ENCODE data around the gene SRGAP2B. TPM values are rescaled to one million over a fixed set of nuclear protein-coding genes. Genes with fewer than 3 reads are reported as not detected.
"Not testable (repeated sequence)": the region's sequence is repeated elsewhere in the genome, so short reads cannot be mapped to it uniquely, and the experiment has no call there.

SRGAP2B gene
- total and polyA plus RNA-seq, 2 of the 8 experiments (the other 6 are each of a cell fraction or from before 2014, with no cell fraction given) = 4.9 to 39.5 TPM

DNA sequence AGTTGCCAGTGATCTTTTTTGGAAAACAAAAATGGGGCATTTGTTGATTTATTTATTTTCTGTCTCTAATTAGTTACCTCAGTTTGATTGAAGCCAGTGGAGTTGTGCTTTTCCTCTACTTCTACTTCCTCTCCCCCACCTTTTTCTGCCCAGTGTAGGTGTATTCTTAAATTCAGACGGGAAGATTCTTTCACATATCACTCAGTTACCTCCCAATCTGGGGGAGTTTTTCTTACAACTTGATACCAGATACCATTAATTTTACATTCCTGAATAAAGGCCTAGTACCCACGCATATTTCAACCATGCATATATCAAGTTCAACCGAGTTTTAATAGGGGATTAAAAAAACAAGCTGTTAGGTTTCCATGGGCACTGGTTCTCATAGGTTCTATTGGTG, 16.5 kb upstream of the SRGAP2B start:
- H3K27ac ChIP-seq (ENCODE audit: low read depth, low read length); H3K79me2 ChIP-seq (ENCODE audit: control insufficient read depth in 1 of 2, insufficient read depth in 2 of 2, low read length in 2 of 2); H3K4me1 ChIP-seq (replicated peaks in 1 of 4; ENCODE audit: control insufficient read depth in 3 of 4, insufficient read depth in 4 of 4, low read length in 3 of 4); H2AK5ac ChIP-seq (ENCODE audit: low read depth, low read length); H2BK5ac ChIP-seq (ENCODE audit: low read depth, low read length); H3K4ac ChIP-seq (replicated peaks; ENCODE audit: insufficient read length, low read depth, low read length); H2BK20ac ChIP-seq (ENCODE audit: low read length); H3K18ac ChIP-seq (ENCODE audit: extremely low read depth, low read length); DNase-seq (ENCODE audit: low read depth in 1 of 2, low spot score in 2 of 2); H3K23ac ChIP-seq (ENCODE audit: insufficient read length); H2BK12ac ChIP-seq (ENCODE audit: low read depth, low read length); H4K5ac ChIP-seq (ENCODE audit: insufficient read length, low read depth, low read length); H3K36me3 ChIP-seq (ENCODE audit: control insufficient read depth in 2 of 4, insufficient read depth in 4 of 4, low read length in 3 of 4); H3K9ac ChIP-seq (replicated peaks in 1 of 4; ENCODE audit: extremely low read depth in 1 of 4, low read depth in 3 of 4, low read length in 3 of 4); H3K9me3 ChIP-seq (ENCODE audit: insufficient read depth in 2 of 2, low read depth in 1 of 2, low read length in 1 of 2); H3K79me1 ChIP-seq (ENCODE audit: low read depth, low read length); H3K4me2 ChIP-seq (ENCODE audit: insufficient read depth in 1 of 2, low read depth in 2 of 2, low read length in 2 of 2); H3K27me3 ChIP-seq (replicated peaks in 1 of 4; ENCODE audit: control insufficient read depth in 3 of 4, extremely low read depth in 1 of 4, insufficient read depth in 3 of 4, low read length in 3 of 4); FAIRE-seq; H3K23me2 ChIP-seq (ENCODE audit: low read depth, low read length); H3K4me3 ChIP-seq (ENCODE audit: extremely low read depth in 1 of 4, insufficient read depth in 2 of 4, low read depth in 3 of 4, low read length in 4 of 4); H4K8ac ChIP-seq (ENCODE audit: extremely low read depth, insufficient read depth, low read length); H3K14ac ChIP-seq (ENCODE audit: insufficient read length); H3K56ac ChIP-seq (replicated peaks; ENCODE audit: insufficient read length, low read depth, low read length); H2BK120ac ChIP-seq (replicated peaks; ENCODE audit: low read depth, low read length); H2BK15ac ChIP-seq (ENCODE audit: low read length); POLR2A ChIA-PET (ENCODE audit: partially characterized antibody); H4K91ac ChIP-seq (replicated peaks; ENCODE audit: insufficient read length, low read length); CTCF ChIA-PET (ENCODE audit: partially characterized antibody); H4K20me1 ChIP-seq (replicated peaks in 1 of 2; ENCODE audit: control insufficient read depth in 1 of 2, insufficient read depth in 2 of 2, low read length in 2 of 2); H2AFZ ChIP-seq (ENCODE audit: low read length): not testable (repeated sequence)
- WGBS, 2 experiments (ENCODE audit: extremely low coverage in 1 of 2, insufficient coverage in 1 of 2, insufficient read length in 1 of 2, insufficient replicate concordance in 2 of 2, low coverage in 1 of 2, low lambda C conversion rate in 2 of 2, missing lambda C conversion rate in 1 of 2) = no CpG with 5 or more reads among the region's 3 CpGs

DNA sequence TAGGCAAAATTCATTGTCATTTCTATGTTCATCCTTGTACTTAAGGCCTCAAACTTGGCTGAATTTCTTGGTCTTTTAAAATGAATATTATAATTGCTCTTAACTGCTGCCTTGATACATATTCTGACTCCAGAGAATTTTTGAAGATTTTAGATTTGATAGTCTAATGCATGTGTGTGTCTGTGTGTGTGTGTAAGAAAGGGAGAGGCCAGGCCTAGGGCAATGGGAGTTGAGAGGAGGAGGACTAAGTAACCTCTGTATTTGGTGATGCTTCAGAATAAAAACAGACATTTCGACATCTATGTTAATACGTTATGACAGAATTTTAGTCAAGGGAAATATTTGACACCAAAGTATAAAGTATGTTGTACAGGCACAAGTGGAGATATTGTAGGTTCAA, 8.2 kb upstream of the SRGAP2B start:
- H2BK5ac ChIP-seq (ENCODE audit: low read depth, low read length); H3K4me2 ChIP-seq (ENCODE audit: insufficient read depth in 1 of 2, low read depth in 2 of 2, low read length in 2 of 2); H2AFZ ChIP-seq (ENCODE audit: low read length); H4K8ac ChIP-seq (ENCODE audit: extremely low read depth, insufficient read depth, low read length); H3K4me1 ChIP-seq (replicated peaks in 1 of 4; ENCODE audit: control insufficient read depth in 3 of 4, insufficient read depth in 4 of 4, low read length in 3 of 4); CTCF ChIA-PET (ENCODE audit: partially characterized antibody); H4K5ac ChIP-seq (ENCODE audit: insufficient read length, low read depth, low read length); H3K9me3 ChIP-seq (ENCODE audit: insufficient read depth in 2 of 2, low read depth in 1 of 2, low read length in 1 of 2); H3K27ac ChIP-seq (ENCODE audit: low read depth, low read length); H2BK12ac ChIP-seq (ENCODE audit: low read depth, low read length); H2BK15ac ChIP-seq (ENCODE audit: low read length); H3K23me2 ChIP-seq (ENCODE audit: low read depth, low read length); H2BK20ac ChIP-seq (ENCODE audit: low read length); H2BK120ac ChIP-seq (replicated peaks; ENCODE audit: low read depth, low read length); H3K14ac ChIP-seq (ENCODE audit: insufficient read length); H4K91ac ChIP-seq (replicated peaks; ENCODE audit: insufficient read length, low read length); H3K79me2 ChIP-seq (ENCODE audit: control insufficient read depth in 1 of 2, insufficient read depth in 2 of 2, low read length in 2 of 2); H3K56ac ChIP-seq (replicated peaks; ENCODE audit: insufficient read length, low read depth, low read length); H3K23ac ChIP-seq (ENCODE audit: insufficient read length); H3K36me3 ChIP-seq (ENCODE audit: control insufficient read depth in 2 of 4, insufficient read depth in 4 of 4, low read length in 3 of 4); DNase-seq (ENCODE audit: low read depth in 1 of 2, low spot score in 2 of 2); H3K79me1 ChIP-seq (ENCODE audit: low read depth, low read length); H3K9ac ChIP-seq (replicated peaks in 1 of 4; ENCODE audit: extremely low read depth in 1 of 4, low read depth in 3 of 4, low read length in 3 of 4); H3K27me3 ChIP-seq (replicated peaks in 1 of 4; ENCODE audit: control insufficient read depth in 3 of 4, extremely low read depth in 1 of 4, insufficient read depth in 3 of 4, low read length in 3 of 4); H3K18ac ChIP-seq (ENCODE audit: extremely low read depth, low read length); H3K4ac ChIP-seq (replicated peaks; ENCODE audit: insufficient read length, low read depth, low read length); FAIRE-seq; H3K4me3 ChIP-seq (ENCODE audit: extremely low read depth in 1 of 4, insufficient read depth in 2 of 4, low read depth in 3 of 4, low read length in 4 of 4); H2AK5ac ChIP-seq (ENCODE audit: low read depth, low read length); POLR2A ChIA-PET (ENCODE audit: partially characterized antibody); H4K20me1 ChIP-seq (replicated peaks in 1 of 2; ENCODE audit: control insufficient read depth in 1 of 2, insufficient read depth in 2 of 2, low read length in 2 of 2): not testable (repeated sequence)
- no CpG with 5 or more reads among the region's 2 CpGs for WGBS, 2 experiments (ENCODE audit: extremely low coverage in 1 of 2, insufficient coverage in 1 of 2, insufficient read length in 1 of 2, insufficient replicate concordance in 2 of 2, low coverage in 1 of 2, low lambda C conversion rate in 2 of 2, missing lambda C conversion rate in 1 of 2)
